ENCODE measurements around the gene PPARGC1A.

Gene PPARGC1A

DNA sequence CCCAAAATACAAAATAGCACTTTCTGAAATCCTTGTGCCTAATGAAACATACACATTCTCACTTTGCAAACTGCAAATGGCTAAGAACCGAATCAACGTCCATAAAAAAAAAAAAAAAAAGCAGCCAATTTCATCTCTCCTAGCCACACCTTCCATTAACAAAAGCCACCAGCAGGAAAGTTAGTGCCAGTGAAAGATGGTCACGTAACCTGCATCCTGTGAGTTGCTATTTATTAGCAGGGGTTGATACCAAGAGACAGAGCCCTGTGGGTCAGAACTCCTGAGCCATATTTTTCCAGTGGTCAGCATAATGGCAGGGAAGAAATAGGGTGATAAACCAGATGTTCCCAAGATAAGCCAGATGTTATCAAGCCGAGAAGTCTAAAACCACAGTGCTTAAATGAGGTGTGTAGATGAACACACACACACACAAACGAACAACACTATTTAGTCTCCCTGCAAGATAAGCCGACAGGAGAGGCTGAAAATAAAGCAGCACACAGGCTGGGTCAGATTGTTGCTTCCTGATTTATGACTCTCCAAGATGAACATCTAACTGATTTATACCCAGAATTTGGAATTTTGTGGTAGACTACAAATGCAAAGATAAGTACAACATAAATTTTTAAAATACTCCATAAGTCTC lies 11.5 kb downstream of the PPARGC1A start:
- DNase-seq, result no peak

DNA sequence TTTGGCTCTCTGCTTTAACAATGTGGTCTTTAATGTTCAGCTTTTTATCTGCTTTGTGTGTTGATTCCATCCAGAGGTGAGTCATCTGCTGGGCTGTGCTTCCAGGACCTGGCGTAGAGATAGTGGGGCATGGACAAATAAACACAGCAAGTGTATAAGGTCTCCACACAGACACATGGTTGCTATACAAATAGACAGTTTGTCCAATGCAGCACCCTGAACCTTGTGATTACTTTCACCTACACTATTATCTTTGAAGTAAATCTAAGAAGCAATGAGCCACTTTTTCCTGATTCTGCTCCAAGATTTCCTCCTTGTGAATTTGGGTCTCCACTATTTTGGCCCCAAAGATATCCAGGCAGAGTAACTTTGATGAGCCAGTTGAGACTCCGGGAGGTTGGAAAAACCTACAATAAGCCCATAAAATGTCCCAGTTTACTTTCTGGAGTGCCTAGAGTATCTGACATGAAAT lies 12.1 kb downstream of the PPARGC1A start:
- no peak for DNase-seq

DNA sequence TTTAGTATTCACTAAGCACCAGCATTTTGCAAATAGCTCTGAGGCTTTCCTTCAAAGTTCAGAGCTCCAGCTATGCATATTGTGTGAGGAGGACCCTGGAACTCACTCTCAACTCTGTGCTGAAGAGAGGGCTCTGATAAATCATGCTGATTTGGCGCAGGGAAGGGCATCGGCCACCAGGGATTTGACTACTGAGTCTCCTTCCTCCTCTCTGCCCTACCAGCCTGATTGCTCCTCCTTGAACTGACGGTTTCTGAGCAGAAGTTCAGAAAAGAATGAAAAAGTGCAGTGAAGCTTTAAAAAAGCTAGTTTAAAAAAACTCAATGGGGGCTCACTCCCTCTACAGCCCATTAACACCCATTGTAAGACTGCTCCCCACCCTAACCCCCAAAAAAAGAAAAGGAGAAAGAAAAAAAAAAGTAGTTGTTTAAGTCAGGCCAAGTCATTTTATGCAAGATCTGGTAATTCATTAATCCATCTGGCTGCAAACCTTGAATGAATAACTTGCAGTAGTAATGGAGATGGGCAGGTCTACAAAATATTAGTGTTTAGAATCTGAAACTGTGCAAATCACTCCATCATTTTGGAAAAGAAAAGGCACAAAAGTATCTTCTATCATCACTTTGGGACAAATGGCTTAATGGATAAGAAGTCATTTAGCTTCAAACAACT lies 13.3 kb downstream of the PPARGC1A start:
- no peak for DNase-seq

DNA sequence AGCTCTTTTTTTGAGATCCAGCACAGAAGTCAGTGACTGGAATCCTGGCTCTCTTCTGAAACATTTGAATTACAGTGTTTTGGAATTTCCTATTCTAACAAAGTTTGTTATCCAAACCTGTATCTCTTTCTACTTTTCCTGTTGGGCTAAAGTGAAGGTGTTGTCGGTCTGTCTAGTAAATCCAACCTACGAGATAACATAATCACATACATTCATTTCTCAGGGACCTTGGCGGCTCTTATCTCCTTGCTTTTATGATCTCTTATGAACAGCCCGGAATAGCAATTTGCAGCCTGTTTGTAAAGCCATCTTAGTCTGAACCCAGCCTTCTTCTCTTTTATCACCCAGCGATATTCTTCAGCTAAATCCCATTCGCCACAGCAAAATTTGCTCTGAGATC lies 14.5 kb downstream of the PPARGC1A start:
- DNase-seq, result no peak

DNA sequence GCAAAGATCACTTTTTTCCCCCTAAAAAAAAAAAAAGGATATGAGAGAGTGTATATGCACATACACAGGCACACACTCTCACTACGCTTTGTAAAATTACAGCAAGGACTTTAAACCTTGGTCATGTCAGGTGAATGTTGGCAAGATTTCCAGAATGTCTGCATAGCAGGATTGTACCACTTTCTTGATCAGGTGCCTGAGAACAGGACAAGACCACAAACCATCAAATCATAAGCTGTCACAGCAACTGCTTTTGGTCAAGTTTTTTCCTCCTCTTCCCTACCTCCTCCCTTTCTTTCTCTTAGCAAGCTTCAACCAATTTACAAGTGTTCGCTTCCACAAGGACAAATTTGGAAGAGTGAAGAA lies 15.3 kb downstream of the PPARGC1A start:
- DNase-seq, result no peak

DNA sequence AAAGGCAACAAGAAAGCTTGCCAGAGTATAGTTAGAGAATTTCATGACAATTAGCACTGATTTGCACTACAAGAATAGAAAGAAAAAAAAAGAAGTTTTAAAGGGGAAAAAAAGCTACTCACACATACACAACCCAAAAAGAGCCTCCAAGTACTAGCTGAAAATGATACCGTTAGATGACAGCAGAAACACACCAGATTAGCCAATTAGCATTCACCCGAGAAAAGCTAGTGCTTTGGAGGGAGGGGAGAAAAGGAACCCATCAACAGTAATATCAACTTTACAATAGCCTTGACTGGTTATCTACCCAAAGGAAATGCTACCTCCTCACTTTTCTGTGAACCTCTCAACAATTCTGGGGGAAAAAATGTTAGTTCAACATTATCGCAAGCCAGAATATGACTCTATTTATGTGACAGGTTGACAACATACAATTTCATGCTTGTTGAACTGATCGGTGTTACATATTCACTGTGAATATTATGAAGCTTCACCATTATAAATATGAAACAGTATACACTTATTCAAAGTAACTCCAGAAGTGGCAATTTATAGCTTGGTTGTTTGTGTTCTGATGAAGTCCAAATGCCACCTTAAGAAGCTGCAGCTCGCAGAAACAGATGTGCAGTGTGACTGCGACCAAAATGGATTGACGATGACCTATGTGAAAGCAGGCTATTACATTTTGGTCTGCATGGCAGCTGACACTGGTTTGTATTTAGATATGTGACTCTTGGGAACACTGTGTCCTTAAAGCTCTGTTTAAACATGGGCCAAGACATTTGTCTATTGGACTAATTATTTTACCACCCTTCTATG lies 15.9 kb downstream of the PPARGC1A start:
- no peak for DNase-seq

DNA sequence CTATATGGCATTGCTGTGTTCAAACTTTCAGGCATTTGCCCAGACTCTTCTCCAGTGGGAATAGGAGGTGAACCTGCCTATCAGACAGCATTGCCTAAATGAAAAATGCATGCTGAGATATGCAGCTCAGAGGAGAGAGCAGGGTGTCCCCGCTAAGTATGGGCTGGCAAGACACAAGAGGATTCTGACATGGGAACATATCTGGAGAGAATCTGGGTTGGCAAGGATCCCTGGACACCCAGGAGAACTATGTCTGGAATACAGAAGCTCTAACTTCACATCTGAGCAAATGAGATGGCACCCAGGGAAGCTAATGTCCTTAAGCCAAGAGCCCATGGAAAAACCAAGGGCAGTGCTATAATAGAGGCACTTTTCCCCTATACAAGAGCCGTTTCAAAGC lies 18.4 kb downstream of the PPARGC1A start:
- no peak for DNase-seq

DNA sequence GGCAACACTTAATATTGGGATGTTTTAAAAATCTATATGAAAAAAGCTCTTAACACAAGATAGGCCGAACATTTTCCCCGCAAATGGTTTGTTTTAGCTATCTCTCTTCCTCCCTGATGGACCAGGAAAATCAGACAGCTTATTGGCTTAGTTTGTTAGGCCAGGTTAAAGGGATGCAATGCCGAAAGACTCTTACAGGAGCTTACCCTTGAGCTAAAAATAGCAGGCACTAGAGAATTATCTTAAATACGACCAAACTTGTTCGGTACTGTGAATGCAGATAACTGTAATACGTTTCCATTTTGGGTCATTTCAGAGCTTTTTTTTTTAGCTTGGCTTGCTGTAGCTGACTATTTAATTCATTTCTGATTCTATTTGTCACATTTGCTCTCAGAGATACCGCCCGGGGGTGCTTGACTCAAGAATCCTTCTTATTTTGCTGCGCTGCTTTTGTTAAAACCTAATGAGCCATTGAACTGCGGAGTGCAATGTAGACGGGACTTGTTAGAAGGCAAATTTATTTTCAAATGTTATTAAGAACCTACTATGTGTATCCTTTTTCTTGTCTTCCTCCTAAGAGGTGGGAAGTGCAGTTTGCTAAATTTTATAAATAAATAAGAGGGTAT lies 23.3 kb downstream of the PPARGC1A start:
- DNase-seq, result no peak

DNA sequence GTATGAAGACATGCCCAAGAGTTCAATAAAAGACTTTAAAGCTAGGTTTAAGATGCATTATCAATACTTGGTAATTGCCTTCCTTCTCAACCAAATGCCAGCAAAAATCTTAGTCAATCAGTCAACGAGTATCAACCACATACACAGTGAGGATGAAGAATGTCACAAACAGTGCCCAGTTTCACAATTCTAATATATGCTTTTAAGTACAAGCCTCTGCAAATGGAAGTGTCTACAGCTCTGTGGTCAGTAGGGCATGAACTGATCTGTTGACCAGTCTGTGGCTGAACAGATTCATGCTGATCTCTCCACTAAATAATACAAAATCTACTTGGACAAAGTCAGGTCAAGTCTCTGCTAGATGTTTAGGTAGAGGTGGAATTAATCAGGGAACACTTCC lies 27.9 kb downstream of the PPARGC1A start:
- DNase-seq, result no peak

DNA sequence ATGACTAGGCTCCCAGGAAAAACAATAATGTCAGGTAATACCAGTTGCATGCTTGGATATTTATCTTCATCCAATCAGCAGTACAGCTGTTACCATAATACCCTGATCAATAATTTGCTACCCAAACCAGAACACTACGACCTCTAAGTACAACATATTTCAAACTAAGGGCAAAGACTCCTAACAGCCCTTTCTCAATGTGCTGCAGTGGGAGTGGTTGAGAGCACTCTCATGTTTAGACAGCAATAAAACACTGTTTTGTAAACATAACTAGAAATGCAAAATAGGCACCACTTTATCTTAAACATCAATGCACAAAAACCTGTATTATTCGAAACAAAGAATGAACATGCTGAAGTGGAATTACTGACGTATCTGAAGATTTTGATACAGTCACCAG lies 28.9 kb downstream of the PPARGC1A start:
- no peak for DNase-seq

DNA sequence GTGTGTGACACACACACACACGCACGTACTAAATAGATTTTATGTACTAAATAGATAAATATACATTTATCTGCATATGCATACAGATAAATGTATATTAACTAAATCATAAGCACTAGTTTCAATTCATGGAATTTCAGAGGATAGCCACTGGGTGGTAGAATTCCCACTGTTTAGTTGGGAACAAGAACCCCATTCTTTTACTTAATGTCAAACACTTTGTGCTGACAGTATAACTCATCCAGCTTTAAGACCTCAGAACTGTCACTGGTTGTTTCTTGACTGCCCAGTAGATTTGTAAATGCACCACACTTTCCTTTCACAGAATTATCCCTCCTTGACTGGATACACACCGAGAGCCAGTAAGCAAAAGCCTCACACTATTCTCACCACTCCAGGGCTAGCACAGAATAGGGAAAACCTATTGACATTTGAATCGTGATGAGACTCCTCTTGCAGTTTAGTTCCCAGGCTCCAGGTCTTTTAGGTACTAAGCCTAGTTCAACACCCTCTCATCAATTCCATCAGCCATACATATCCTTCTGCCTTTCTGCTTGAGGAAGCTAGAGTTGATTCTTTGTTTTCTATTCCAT lies 32.4 kb downstream of the PPARGC1A start:
- DNase-seq, result no peak

DNA sequence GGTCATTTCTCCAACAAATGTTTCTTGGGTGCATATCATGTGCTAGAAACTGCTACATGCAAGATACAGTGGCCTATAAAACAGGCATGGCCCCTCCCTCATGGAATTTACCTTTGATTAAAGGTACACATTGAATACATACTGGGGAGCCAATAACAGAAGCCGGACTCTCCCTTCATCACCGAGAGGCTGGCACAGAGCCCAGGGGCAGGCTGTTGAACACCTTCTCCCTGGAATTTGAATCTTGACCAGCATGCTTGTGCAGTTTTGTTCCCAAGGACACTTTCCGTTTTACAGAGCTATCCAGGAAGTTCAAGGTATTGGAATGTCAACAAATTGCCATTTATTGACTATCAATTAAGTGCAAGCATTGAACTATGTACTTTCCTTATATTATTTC lies 33.2 kb downstream of the PPARGC1A start:
- DNase-seq, result no peak

DNA sequence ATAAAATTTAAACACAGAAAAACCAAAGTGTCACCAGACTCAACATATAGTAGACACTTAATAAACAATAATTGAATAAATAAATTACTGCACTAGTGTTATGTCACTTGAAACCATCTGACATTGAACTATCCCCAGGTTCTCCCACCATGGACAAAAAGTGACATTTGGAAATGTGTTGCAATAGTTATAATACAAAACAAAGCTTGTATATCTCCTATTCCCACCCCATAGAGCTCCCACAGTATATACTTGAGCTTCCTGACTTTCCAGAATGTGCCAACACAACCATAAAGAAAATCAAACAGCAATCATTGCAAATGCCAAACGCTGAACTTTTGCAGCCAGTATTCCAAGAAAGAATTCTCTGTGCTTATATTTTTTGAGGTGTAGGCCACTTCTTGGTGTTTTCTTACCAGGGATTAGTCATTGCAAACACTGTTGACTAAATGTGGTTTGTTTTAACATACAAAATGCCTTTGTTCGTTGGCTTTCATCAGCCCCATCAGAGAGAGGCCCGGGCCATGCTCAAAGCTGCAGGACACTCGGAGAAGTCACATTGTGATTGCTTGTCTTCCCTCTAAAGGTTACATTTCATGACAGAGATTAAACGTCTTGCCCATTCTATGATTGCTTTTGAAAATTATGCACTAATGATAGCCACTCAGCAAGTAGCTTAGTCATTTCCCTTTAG lies 33.8 kb downstream of the PPARGC1A start:
- no peak for DNase-seq

DNA sequence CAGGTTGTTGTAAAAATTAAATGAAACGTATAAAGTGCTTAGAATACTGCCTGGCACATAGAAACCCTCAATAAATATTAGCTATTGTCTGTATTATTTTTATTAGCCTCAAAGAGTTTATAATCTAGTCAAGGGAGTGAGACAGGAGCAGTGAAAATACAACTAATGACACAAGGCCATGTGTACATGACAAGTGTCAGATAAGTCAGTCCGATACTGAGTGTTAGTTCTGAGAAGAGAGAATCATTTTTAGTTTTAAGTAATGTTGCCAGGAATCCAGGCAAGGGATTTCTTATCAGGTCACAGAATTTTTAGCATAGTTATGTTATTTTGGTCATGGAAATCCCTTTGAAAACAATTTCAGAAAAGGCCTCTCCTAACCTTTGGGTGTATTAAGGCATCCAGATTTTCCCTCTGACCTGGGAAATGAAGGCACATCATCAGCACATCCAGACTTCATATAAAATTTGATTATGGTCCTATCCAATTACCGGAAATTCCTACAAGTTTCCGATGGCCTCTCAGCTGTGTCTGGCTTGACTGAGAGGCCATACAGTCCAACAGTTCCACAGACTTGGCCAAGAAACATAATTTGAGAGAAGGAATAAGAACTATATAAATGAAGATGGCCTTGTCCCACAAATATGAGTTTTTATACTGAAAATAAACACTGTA lies 35.7 kb downstream of the PPARGC1A start:
- DNase-seq, result no peak

DNA sequence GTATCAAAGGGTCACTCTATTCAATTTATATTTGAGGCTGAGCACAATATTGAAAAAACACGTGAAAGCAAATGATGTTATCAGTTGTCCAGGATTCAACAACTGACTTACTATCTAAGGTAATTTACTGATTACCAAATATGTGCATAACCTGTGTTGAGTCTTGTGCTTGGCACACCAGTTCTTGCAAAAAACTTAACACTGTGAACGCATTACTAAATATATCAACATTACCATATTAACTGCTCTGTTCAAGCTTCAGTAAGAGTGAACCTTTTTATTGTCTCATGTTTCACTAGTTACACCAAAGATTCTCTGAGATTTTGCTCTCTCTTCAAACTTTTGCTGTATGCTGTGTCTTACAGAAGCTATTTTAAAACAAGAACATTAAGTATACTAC lies 38.4 kb downstream of the PPARGC1A start:
- no peak for DNase-seq

DNA sequence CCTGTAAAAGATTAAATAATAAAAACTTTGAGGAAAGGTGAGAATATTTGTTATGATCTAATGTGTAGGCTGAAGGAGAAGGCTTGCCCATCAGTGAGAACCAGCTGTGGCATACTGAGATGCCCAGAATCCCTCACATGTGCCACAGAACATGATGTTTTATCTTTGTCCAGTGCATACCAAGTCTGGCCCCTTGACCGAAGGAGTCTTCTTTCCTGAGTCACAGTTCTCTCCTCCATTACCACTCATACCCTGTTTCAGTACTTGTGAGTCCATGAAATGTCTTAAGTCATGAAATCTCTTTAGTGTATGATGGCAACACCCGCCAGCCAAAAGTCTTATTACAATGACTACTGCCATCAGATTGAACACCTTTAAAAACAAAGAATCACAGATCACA lies 42.7 kb downstream of the PPARGC1A start:
- no peak for DNase-seq

DNA sequence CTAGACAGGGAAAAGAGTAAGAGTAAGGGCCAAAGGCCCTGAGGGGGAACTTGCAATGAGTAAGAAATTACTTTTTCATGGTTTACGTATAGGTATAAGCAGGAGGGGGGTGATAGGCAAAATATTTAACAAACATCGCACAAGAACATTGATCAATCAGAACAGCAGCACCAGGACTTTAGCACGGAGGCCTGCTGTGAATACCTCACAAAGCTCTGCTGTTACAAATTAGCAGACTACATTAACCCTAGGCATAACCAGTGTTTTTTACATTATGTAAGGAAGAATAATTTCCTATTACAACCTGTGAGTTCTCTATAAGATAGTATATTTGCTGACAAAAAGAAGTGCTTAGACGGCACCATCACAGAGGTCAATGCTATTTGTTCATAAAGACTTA lies 44.9 kb downstream of the PPARGC1A start:
- no peak for DNase-seq

DNA sequence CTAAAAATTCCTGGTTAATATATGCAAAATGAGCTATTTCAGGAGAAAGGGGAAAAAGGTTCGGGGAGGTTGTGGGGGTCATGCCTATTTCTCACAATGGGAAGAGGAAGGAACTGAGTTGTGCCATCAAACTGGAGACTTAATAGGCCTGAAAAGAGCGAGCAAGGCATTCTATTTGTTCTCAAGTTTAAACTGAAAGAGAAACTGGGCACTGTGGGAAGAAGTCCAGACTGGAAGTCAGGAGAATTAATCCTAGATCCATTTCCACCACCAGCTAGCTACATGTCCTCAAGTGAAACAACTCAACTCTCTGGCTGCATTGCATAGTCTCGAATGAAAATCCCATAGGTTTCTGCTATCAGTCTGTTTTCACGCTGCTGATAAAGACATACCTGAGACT lies 50.6 kb downstream of the PPARGC1A start:
- no peak for DNase-seq

DNA sequence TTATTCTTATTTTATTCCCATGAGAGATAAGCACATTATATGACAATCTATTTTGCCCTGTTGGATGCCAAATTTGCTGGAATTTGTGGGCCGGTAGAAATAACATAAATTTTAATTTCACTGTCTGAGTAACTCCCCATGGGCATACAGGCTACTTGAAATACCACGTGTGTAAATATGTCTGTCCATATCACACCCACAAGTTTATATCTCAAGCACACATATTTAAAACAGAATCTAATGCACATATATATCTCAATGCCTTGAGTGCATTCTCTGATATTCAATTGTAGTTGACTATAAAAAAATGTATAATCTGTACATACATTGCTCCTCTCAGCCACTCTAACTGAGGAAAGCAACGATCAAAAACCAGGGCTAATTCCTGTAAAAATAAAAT lies 51.2 kb downstream of the PPARGC1A start:
- DNase-seq, result no peak

DNA sequence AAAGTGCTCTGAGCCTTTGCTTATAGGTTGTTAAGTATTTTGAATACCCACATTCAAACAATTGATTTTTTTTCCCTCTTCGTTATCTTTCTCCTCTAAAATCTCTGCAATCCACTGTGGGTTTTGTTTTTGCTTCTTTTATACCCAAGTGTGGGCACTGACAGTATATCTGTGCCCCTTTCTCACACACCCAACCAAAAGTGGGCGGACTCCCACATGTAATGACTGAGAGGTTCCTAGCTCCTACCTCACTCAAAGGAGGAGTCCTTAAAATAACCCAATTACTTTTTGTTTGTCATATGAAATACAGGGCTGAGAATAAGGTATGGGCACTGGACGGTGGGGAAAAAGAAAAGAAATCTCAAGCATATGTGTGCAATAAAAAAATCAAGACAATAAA lies 51.7 kb downstream of the PPARGC1A start:
- DNase-seq, result no peak

DNA sequence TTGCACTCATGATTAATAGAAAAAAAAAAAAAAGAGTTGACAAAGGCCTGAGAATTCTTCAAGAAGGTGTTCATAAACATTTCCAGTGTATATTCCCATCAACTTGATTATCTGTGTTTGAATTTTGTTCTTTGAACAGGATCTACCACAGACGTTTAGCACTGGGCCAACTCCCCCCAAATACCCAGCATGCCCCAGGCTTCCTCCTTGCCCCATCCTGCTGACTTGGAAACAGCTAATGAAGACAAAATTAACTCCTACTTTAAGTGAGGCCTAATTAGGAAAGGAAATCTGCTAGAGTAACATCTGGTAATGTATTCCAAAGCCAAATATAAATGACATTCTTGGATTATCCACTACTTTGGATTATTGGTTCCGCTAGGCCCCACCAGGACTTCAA lies 52.5 kb downstream of the PPARGC1A start:
- no peak for DNase-seq
